Peyer's patch (tissue), 4 donors: ENCODE data around the gene LUC7L.
"Not testable (repeated sequence)": the region's sequence is repeated elsewhere in the genome, so short reads cannot be mapped to it uniquely, and the experiment has no call there.

Source experiments
- POLR2A ChIP-seq, 2 donors: fragments of 450-650 bp; IDR thresholded peaks; one replicate each; pipeline ENCODE4 v1.5.1; 2017; ENCODE audit warnings: antibody characterized with exemption in 2 of 2, mild to moderate bottlenecking in 2 of 2, moderate library complexity in 2 of 2
- TF ChIP-seq, protein P1 (sequence below), 6 experiments: fragments of 450-650 bp in 4 of 6; fragments of 200-600 bp in 2 of 6; sonication (generic) in 1 of 6; IDR thresholded peaks; one replicate each; pipeline ENCODE4 v1.5.1; 2017 to 2019; ENCODE audit warnings: antibody characterized with exemption in 6 of 6, mild to moderate bottlenecking in 3 of 6, moderate library complexity in 1 of 6

DNA sequence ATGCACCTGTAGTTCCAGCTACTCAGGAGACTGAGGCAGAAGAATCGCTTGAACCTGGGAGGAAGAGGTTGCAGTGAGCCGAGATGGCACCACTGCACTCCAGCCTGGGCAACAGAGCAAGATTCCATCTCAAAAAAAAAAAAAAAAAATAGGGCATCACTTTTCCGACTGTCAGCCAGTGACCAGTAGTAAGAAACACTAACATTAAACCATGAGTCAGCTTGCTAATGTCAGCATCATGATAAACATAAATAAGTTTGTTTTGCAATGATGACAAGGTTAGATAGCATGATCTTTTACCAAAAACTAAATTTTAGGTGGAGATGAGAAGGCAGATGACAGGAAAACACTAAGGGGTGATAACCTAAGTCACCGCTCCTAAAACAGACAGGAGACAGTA, 19.9 kb downstream of the LUC7L start:
- TF ChIP-seq, protein P1, sequence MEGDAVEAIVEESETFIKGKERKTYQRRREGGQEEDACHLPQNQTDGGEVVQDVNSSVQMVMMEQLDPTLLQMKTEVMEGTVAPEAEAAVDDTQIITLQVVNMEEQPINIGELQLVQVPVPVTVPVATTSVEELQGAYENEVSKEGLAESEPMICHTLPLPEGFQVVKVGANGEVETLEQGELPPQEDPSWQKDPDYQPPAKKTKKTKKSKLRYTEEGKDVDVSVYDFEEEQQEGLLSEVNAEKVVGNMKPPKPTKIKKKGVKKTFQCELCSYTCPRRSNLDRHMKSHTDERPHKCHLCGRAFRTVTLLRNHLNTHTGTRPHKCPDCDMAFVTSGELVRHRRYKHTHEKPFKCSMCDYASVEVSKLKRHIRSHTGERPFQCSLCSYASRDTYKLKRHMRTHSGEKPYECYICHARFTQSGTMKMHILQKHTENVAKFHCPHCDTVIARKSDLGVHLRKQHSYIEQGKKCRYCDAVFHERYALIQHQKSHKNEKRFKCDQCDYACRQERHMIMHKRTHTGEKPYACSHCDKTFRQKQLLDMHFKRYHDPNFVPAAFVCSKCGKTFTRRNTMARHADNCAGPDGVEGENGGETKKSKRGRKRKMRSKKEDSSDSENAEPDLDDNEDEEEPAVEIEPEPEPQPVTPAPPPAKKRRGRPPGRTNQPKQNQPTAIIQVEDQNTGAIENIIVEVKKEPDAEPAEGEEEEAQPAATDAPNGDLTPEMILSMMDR (IDR thresholded peaks at IDR 0.05): not testable (repeated sequence)
- TF ChIP-seq POLR2A (IDR thresholded peaks at IDR 0.05): not testable (repeated sequence)
